Stimulated activated CD8-positive, alpha-beta memory T cell treated with anti-CD3 and anti-CD28 coated beads, Interleukin-2, amount 100 ng/mL, for 48 hours (primary cell): Measurements from ENCODE around the gene NPR2.

Source experiments
- DNase-seq, 2 donors: peaks; one replicate each; pipeline ENCODE4 v3.0.0-alpha.2; 2020; ENCODE audit warnings: low read depth in 2 of 2

Gene NPR2

DNA sequence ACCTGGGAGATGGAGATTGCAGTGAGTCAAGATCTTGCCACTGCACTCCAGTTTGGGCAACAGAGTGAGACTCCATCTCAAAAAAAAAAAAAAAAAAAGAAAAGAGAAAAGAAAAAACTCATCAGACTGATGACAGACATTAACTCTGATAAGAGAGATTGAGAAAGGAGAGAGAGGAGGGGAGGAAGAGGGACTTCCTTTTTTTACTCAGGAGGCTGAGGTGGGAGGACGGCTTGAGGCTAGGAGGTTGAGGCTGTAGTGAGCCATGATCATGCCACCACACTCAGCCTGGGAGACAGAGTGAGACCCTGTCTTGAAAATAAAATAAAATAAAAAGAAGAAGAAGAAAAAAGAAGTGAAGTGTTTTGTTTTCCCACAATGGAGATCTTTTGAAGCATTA is 27.6 kb upstream of the NPR2 start:
- no peak for DNase-seq

DNA sequence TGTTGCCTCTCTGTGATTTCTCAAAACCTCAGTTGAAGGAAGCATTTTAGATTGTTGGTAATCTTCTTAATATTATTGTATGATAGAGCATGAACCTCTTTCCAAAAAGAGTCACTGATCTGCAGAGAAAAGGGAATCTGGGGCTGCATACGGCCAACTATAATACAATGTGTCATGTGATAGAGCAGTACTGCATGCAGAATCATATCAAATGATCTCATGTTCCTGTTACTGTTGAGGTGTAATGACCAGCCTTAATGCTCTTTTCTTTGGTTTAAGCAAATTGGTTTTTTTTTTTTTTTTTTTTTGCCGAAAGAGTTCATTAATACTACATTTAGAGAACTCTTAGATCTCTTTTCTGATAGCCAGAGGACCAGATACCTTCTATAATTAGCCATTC is 24.4 kb upstream of the NPR2 start:
- no peak for DNase-seq

GRCh38 chr9:35767458-35767857 is 23.9 kb upstream of the NPR2 start:
- DNase-seq = no peak

DNA sequence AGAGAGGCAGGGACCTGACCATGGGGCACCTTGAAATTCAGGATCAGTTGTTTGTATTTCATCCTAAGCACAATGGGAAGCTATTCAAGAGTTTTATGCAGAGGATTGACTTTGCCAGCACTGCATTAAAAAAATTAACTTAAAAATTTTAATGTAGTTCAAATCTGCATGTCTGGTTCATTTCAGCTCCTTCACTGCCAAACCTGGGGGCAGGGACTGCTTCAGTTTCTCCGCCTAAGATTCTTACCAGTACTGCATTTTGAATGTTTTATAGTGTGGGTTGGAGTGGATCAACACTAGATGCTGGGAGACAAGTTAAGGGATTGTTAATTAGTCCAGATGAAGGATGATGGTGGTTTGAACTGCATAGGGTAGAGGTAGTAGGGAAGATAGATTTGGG is 21.6 kb upstream of the NPR2 start:
- DNase-seq = no peak

- DNase-seq = no peak
Measured at GRCh38 chr9:35771075-35771433, 20.3 kb upstream of the NPR2 start.

DNA sequence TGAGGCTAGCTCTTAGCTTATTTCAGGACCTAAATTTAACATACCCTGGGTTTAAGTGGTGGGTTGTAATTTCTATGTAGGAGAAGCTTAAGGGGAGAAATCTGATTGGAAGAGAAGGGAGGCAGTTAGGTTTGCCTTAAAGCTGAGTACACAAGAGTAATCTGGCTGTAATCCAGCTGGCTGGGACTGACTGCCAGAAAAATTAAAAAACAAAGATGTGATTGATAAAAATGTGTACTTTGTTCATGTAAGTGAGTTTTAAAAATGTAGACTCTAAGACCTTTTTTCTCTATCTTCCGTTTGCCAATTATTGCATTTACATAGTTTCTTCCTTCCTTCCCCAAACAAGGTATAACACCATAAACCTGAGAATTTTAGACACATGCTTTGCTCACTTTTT is 19.9 kb upstream of the NPR2 start:
- no peak for DNase-seq

DNA sequence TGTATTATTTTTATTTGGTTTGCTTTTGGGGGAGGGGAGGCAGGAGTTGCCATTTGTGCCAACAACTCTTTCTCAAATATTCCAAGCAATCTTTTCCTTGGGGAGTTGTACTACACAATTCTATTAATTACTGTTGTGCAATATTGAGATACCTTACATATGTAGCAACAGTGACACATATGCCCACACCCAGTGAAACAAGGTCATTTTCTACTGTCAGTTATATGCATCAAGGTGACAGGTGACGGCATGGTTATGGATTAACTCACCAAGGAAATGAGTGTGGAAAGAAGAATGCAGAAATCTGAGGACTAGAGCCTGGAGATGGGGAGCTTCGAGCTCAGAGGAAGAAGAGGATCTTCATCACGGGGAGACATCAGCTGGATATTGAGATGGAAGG is 19.4 kb upstream of the NPR2 start:
- DNase-seq = no peak

DNA sequence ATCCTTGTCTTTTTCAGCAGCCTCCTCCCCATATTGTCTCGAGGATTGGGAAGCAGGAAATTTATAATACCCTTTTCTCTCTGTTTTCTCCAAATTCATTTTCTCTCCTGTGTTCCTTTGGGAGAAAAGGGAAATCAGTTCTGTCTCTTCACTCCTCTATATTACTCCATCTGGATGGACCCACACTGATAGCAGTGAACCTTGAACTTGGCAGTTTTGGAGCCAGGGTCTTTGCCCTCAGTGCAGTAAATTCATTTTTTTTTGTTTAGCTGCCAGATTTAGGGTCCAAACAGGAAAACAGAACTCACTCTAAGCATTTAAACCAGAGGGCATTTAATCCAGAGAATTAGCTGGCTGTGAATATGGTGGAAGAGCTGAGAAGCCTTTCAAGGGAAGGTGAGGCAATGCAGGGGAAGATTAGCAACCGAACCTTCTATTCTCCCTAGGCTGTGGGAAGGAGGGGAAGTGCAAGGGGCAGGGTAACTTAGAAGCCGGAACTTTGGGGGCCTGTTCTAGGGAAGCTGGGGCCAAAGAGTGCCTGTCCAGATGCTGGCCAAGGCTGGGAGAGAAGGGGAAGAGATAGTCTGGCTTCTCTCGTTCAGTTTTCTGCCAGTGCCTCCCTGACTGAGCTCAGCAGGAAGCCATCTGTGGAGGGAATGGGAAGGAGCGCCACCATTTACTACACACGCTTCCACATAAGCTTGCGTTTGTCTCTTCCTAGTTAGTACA is 16.3 kb upstream of the NPR2 start:
- DNase-seq = no peak

DNA sequence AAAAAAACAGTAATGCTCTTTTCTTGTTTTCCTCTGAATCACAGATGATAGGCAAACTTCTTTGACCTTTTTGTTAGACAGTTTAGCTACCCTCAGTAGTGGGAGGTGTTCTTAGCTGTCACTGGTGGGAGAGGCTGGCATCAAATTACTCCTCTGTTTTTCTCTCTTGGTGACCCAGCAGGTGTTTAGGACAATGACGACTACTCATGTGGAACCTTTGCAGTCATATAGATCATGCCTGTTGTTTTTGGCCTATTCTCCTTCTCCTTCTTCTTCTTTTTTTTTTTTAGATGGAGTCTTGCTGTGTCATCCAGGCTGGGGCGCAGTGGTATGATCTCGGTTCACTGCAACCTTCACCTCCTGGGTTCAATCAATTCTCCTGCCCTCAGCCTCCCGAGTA is 15.4 kb upstream of the NPR2 start:
- DNase-seq = no peak

DNA sequence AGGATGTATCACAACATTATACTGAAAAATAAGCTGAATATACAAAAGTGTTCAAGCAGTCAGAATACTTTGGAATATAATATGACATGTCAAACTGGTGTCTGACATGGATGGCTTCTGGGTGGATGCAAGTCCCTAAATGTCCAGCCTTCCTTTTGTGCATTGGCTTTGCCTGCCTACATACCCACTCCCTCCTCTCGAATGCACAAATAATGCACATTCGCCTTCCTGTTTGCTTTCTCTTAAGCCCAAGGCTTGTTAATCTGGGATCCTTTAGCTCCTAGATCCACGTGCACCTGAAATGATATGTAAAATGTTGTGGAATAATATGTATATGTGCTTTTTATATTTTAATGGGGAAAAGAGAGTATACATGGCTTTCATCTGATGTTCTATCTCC is 12.9 kb upstream of the NPR2 start:
- no peak for DNase-seq

DNA sequence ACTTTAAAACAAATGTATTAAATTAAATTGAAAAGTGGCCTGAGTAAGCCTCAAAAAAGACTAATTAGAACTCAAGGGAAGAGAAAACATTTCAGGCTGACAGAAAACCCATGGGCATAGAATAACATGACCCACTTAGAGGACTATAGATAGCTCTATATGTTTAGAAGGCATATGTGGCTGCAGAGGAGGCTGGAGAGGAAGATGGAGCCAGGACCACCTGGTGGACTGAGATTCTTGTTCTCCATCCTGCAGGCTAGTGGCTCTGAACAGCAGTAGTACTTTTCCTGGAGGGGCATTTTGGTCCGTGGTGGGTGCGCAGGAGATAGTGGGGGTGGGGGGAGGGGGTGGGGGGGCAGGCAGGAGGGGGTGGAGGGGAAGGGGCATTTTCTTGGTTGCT is 10.3 kb upstream of the NPR2 start:
- no peak for DNase-seq

- DNase-seq = no peak
Measured at GRCh38 chr9:35783418-35783817, 8.0 kb upstream of the NPR2 start.

DNA sequence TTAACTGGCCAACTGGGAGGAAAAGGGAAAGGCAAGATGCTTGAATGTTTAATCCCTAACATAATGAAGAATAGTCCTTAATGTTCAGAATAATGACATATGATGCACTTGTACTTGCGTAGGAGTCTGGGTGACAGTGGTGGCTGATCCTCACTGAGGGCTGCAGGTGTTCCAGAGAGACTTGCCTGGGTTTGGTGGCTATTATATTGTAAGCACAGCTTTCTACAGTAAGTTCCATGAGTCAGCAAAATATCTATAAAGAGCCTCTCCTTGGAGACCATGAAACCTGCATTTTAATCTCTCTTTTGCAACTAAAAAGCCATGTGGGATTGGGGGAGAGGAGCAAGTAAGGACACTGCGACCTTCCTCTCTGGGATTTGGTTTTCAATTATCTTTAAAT is 1.9 kb upstream of the NPR2 start:
- DNase-seq = no peak

GRCh38 chr9:35790025-35790384 is 1.4 kb upstream of the NPR2 start:
- no peak for DNase-seq

- DNase-seq = peak; percentile 9 to 26
Measured at GRCh38 chr9:35790385-35791296, 750 bp upstream of the NPR2 start.

- no peak for DNase-seq
Measured at GRCh38 chr9:35792024-35792813, 828 bp downstream of the NPR2 start.

DNA sequence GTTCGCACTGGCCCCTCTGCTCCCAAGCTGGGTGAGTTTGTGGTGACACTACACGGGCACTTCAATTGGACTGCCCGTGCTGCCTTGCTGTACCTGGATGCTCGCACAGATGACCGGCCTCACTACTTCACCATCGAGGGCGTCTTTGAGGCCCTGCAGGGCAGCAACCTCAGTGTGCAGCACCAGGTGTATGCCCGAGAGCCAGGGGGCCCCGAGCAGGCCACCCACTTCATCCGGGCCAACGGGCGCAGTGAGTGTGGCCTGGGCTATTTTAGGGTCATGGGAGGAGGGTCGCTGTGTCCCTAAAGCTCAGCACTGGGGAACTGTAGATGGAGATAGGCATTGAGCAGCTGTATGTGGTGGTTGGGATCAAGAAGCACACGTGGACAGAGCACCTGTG is 1.4 kb downstream of the NPR2 start:
- no peak for DNase-seq

DNA sequence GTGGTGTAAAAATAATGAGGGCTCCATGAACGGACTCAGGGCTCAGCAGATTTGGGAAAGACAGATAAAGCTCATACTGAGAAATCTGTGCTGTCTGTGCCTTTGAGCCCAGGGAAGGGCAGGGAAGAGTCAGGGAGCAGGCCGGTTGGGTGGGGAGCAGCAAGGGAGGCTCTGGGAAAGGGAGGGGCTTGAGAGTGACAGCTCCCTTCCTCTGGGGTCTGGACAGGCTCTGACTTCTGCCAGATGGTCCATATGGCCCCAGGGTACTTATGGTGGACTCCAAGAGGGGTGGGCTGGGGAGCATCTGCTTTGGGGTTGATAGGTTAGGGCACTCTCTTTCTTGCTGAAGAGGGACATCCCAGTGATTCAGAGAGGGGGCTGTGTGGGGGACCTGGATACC is 2.1 kb downstream of the NPR2 start:
- DNase-seq = no peak

- no peak for DNase-seq
Measured at GRCh38 chr9:35795695-35796094, 4.3 kb downstream of the NPR2 start.

- DNase-seq = no peak
Measured at GRCh38 chr9:35797311-35798109, 6.1 kb downstream of the NPR2 start.

DNA sequence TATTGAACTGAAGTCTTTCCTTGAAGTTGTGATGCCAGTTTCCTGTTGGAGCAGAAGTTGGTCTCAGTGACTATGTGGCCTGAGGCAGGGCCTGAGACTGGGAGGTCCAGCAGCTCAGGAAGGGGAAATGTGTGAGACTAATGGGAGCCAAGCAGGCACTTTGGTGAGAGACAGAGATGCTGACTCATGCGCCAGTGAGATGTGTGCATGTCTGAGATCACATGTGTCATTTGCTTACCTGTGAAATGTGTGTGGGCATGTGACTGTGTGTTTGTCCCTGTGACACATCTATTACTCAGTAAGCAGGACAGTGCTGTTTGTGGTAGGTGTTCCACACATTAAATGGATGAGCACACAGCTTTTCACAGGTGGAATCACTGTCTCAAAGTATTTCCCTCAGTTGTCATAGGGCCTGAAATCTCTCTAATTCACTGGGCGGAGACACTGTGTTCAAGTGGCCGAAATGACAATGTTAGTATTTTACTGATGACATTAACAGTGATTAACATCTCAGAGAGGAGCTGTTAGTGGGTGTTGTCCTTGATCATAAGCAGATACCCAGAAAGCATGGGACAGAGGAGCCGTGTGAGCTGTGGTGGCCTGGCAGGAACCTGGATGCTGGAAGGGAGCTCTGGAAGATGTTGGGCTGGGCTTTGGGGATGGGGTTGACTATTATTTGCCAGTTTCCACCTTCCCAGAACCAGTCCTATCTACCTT is 7.4 kb downstream of the NPR2 start:
- DNase-seq = peak in 1 of 2 donors; percentile 18
